Stimulated activated naive CD4-positive, alpha-beta T cell treated with Interleukin-2 at 50 U/mL for 16 hours (primary cell): ENCODE measurements around the gene SLC7A8.
"Not testable (repeated sequence)": the region's sequence is repeated elsewhere in the genome, so short reads cannot be mapped to it uniquely, and the experiment has no call there.

Source experiments
- DNase-seq: peaks from one replicate; lab custom pipeline; 2025; lab: John Stamatoyannopoulos, UW

SLC7A8 gene

DNA sequence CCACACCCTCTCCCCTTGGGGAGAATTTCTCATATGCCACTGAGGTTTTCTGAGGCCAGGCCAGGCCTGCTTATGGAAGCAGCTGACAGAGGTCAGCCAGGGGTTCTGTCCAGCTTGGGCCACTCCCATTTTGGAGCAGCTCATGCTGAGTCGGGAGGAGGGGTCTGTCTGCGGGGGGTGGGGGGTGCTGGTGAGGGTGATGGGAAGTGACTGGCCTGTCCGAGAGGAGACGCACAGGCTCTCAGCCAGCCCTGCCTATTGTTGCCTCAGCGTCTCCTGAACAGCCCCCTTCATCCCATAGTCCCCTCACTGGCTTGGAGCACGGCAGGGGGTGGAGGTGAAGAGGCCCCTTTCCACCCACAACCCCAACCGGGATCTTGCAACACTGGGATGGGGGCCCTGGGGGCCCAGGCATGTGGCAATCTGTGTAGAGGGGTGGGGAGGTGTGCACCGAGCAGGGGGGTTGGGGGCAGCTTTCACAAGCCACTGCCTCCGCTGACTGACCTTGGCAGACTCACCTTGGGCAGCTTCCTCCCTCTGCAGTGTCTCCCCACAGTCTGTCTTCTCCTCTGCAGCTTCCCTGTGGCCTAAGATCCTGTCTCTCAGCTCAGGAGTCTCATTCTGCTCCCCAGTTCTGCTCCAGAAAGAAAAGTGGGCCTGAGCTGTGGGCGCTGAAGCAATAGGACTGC is 69.9 kb downstream of the SLC7A8 start:
- DNase-seq = no peak

DNA sequence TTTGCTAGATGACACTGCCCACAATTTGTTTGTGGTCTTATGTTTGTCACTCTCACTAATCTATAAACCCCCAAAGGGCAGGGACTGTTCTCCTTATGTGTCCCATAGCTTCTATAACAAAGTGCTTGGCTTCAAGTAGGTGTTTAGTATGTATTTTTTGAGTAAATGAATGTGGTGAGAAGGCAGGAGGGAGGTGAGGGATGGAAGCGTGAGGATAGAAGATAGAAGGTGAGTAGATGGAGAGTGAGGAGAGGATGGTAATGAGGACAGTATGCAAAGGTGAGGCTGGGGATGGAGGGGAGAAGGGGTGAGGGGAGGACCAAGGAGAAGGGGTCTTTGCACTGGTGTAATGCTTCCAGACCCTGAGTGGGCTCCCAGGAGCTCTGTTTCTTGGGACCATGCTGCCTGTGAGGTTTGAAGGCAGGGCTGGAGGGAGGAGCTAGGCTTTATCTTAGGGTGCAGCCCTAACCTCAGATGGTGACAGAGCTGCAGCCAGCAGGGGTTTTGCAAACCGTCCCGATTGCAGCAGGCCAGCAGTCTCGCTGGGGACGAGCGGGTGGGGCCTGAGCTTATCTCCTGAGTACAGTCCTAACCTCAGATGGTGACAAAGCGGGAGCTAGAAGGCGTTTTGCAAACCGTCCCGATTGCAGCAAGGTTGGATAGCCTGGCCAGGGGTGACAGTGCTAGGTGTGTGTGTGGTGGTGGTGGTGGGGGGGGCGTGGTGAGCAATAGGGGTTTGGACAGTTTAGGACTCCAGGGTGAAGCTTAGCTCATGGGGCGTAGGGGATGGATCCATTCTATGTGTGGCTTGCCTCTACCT is 70.9 kb downstream of the SLC7A8 start:
- no peak for DNase-seq

DNA sequence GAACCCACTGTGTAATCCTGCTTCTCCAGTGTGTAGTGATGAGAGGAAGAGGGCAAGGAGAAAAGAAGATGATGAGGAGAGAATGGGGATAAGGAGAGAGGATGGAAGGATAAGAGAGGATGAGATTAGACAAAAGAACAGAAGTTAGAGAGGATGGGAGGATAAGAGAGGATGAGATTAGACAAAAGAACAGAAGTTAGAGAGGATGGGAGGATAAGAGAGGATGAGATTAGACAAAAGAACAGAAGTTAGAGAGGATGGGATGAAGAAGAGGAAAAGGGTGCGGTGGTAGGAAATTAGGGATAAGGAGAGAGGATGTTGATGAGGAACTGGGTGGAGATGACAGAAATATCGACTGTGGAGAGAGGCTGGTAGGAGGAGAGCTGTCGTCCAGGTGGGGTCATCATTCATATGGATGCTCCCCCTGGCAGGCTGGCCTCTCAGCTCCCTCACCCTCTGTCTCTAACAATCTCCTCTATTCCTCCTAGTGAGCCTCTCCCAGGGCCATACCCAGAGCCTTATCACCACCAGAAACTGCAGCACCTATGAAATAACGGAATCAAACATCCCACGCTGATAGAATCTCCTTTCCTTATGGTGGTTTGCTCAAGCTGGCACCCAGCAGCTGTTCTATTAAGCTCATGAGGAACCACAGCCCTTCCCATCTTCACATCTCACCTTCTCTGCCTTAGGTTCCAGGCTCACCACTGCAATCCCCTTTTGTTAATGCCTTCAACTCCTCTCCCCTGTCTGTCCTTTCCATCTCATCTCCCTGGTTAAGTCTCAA is 72.7 kb downstream of the SLC7A8 start:
- DNase-seq = no peak

DNA sequence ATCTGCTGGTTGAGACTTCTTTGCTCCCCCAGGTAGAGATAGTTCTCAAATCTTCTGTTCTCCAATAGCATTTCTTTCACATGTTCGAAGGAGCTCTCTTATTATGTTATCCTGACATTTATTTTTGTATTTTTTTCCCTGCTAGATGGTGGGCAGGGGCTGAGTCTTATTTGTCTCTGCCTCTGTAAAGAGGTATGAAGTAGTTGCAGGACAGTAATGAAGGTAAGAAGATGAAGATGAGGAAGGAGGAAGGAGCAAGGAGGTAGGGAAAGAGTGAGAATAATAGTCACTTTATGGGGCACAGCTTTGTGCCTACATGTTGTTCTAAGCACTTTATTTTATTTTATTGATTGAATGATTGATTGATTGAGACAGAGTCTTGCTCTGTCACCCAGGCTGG is 73.7 kb downstream of the SLC7A8 start:
- no peak for DNase-seq

DNA sequence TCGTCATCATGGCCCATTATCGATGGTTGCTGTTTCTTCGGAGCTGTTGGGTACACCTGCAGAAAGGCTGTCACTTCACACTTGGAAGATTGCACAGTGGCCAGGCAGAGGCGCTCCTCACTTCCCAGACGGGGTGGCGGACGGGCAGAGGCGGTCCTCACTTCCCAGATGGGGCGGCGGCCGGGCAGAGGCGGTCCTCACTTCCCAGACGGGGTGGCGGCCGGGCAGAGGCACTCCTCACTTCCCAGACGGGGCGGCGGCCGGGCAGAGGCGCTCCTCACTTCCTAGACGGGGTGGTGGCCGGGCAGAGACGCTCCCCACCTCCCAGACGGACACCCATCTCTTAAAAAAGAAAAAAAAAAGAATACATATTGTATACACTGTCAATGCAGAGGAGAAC is 75.3 kb downstream of the SLC7A8 start:
- DNase-seq = not testable (repeated sequence)

DNA sequence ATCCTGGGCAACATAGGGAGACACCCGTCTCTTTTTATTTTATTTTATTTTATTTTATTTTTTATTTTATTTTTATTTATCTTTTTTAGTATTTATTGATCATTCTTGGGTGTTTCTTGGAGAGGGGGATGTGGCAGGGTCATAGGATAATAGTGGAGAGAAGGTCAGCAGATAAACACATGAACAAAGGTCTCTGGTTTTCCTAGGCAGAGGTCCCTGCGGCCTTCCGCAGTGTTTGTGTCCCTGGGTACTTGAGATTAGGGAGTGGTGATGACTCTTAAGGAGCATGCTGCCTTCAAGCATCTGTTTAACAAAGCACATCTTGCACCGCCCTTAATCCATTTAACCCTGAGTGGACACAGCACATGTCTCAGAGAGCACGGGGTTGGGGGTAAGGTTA is 75.8 kb downstream of the SLC7A8 start:
- not testable (repeated sequence) for DNase-seq

DNA sequence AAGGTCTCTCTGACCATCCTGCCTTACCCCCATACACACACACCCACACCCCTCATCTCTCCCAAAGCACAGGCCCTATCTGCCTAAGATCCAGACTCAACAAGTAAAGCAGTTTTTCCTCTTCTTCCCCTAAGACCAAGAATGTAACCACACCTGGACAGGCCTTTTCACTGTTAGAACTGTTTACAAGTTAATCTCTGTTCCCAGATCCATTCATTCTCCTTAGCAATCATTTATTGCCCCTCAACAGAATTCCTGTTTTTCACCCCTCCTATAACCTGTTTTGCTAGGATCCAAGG is 76.8 kb downstream of the SLC7A8 start:
- DNase-seq = no peak

DNA sequence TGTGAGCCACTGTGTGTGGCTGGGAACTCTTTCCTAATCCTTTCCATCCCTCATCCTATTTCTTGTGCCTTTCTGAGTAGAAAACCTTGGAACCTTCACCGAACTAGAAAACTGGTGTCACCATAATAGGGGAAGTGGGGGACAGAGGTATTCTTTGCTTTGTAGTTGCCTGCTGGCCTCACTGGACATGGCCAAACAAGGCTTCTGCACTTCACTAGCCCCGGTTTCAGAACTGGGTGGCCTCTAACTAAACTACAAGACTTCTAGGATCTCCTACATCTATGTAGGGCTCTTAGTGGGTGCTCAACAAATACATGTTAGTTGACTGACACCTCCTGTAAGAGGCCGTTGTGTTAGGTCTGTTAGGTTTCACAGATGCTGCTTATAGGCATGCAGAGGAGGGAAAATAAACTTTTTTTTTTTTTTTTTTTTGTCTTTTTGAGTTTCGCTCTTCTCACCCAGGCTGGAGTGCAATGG is 78.1 kb downstream of the SLC7A8 start:
- no peak for DNase-seq

DNA sequence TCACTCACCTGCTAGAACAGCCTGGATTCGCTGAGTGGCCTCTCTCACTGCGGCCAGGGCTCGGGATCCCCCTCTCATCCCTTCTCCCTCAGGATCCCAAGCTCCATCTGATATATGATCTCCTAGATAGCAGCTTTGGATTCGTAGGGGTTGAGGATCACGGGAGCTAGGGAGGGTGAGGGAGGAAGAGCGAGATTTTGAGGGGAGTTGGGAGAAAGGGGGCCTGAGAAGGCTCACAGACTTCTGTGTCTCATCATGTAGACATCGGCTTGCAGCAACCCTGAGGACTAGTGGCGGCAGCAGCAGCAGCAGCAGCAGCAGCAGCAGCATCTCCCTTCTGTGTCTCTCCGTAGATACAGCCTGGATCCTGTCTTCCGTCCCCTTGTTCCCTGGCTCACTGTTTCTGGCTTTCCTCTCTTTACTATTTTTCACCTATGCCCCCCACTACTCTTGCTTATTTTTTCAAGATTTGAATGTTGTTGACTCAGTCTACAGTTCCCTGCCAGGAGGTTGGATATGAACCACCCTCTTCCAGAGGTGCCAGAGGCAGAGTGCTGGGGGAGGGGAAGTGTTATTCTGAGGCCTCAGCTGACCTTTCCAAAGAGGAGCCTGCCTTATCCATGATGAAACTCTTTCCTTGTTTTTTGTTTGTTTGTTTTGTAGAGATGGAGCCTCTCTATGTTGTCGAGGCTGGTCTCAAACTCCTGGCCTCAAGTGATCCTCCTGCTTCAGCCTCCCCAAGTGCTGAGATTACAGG is 78.7 kb downstream of the SLC7A8 start, which contains the start of gene CIROP:
TSS of gene CIROP (minus strand) at position 399 of the 757 bp plus-strand sequence. CDS start at position 330, 69 bp downstream.
- no peak for DNase-seq

DNA sequence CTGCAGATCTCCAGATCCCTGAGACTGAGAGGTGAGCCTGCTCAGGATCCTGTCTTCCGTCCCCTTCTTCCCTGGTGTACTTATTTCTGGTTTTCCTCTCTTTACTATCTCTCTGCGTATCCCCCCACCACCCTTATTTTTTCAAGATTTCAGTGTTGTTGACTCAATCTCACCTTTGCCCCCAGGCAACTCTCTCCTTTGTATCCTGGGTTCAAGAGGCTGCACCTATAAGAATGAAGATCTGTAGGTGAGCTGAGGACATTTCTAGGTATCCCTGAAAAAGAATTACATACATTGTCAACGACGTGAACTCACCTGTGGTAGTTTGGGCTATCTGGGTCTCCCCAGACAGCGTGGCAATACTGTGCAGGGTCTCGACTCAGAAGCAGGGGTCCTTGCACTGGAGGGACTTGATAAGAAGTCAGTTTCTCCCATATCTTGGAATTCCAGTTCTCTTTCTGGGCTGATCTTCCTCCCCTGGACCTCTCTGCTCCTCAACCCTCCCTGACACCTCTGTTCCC is 79.3 kb downstream of the SLC7A8 start:
- DNase-seq = no peak

DNA sequence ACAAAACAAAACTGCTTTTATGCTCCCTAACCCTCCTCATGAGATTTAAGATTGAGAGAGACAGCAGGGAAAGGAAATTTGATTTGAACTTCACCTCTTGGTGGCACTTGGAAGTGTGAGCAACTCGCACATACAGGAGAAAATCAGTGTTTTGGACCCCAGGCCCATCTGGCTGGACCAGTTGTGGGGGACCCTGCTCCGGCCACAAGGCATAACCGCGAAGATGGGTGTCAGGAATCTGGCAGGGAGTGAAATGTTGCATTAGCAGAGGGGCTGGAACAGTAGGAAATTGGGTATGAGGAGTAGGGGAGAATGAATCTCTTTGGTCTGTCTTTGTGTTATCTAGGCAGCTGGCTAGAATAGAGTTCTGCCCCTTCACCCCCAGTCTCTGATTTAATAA is 79.9 kb downstream of the SLC7A8 start:
- no peak for DNase-seq

DNA sequence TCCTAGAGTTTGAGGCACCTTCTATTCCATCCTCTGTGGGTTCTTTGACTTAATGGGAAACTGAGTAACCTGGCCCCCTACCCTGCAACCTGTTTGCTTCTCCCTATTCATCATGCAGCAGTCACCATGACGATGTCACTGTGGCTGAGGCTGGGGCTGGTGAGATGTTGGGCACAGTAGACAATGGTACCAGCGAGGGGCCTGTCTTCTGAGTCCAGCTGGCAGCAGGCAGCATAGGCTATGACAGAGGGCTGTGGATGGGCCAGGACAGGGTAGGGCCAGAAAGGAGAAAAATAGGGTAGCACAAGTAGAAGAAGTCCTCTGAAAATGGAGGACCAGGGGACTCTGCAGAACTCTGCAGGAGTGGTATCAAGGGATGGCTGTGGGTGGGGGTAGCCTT is 80.7 kb downstream of the SLC7A8 start:
- DNase-seq = no peak

DNA sequence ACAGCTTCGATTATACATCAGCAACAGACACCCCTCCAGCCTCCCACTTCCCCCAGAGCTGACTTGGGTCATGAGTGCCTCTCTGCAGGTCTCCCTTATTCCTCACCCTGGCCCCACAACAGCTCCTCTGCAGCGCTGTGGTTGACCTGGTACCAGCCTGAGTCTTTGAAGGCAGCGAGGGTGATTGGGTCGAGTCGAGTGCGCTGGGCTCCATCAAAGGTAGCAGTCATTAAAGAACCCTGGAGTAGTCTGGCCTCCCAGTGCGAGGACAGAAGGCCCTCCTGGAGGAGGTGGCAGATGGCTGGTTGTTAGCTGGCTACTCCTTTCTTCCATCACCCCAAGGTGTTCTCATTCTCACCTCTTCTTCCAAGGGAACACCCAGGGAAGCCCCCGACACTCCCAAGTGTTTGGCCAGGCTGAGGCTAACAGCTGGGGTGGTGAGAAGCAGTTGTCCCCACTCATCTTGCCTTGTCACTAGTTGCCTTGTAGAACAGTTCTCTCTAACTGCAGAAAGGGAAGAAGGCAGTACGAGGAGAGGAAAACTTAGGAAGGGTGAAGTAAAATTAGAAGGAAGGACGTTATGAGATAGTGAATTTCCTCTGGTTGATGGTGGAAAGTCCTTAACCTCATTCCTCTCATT is 81.4 kb downstream of the SLC7A8 start:
- no peak for DNase-seq

DNA sequence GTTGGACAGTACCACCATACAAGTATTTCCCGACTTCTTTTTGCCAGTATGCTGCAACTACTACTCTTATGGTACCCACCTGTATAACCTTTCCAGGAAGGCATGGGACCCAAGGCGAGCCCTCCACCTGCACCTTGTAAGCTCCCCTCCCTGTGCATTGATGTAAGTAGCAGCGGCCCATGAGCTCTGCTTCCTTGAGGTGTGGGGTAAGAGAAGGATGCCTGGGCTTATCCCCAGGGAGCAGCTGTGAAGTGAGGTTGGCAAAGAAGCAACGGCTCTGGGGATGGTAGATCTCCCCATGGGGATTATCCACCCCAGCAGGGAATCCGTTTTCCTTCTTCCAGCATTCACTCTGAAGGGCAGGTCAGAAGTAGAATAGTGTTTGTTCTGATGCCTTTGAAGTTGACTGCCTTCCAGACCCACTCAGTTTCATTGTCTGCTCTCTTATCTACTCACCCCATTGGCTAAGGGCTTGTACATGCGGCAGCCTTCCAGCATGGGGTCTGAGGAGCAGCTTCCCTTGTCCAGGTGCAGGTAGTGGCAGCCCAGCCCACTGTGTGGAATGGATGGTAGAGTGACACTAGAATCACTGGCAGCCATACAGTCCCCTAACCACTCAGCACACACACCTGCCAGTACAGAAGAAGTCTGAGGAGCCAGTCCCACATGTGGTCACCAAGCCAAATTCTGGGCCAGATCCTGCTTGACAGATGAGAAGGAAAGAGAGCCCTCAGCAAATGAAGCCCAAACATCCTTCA is 82.1 kb downstream of the SLC7A8 start:
- DNase-seq = no peak

DNA sequence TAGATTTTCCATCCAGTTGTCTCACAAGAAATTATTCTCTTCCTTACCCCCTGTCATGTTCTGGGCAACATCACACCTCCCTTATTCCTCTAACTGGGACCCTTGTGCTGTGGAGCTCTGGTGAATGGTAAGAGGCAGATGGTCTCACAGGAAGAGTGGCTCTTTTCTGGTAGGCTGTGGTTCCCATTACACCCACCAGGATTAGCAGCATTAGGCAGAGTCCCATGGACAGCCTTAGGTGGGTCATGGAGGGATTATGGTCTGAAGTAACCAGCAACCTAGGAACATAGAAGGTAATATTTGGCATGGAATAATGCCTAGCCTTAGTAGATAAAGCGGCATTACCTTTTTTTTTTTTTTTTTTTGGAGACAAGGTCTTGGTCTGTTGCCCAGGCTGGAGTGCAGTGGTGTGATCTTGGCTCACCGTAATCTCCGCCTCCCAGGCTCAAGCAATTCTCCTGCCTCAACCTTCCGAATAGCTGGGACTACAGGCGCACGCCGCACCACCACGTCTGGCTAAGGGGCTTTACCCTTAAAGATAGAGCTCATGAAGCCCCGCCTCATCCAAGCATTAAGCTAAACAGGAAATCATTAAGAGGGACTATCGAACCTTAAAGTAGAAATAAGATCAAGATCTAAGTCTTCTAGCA is 84.1 kb downstream of the SLC7A8 start:
- DNase-seq = no peak

DNA sequence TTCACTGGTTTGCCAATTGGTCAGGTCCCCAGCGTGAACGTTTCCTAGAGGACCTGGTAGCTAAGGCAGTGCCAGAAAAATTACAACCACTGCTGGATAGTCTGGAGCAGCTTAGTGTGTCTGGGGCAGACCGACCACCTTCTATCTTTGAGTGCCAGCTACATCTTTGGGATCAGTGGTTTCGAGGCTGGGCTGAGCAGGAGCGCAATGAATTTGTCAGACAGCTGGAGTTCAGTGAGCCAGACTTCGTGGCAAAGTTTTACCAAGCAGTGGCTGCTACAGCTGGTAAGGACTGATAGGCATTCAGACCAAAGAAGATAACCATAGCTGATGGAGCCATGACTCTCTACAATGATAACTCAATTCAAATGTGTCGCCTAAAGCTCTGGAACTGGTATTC is 85.7 kb downstream of the SLC7A8 start:
- DNase-seq = no peak

DNA sequence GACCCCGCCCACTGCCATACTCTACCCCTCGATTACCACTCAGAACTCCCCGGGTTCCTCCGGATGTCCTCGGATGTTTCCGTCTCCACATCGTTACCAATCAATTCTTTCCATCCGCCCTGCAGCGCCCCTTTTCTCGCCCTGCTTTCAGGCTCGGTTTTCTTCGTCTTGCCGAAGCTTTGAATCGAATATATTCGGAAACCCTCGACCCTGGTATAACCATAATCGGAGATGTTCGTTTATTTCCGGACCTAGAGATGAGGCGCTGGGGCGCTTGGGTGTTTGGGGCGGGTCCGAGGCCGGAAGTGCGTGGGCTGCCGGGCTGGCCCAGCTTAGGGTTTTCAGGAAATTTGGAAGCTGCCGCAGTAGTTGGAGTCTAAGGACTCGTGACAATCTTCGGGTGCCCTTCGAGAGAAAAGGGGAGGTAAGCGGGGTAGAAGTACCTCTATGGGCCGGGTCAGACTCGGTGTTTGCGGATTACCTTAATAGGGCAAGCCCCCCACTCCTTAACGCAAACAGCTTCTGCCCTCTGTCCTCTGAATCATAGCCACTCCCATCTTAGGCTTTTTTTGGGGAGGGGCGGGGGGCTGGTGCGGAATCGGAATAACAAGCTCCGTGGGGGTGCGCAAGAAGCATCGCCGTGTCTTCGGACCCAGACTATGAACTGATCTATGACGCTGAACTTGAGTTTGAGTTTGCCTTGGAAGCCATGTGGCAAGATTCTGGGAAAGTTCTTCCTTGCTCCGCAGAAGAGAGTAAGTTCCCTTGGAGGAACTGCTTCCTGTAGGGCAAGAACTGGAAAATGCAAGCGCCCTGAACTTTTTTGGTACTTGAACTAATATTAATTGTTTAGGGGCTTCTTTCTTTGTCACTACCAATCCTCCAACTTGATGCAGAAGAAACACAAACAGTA is 88.0 kb downstream of the SLC7A8 start, which contains the start of gene C14orf119:
TSS of gene C14orf119 (plus strand) at position 310 of the 913 bp plus-strand sequence. CDS start 2,154 bp downstream, outside the sequence.
- DNase-seq = no peak

DNA sequence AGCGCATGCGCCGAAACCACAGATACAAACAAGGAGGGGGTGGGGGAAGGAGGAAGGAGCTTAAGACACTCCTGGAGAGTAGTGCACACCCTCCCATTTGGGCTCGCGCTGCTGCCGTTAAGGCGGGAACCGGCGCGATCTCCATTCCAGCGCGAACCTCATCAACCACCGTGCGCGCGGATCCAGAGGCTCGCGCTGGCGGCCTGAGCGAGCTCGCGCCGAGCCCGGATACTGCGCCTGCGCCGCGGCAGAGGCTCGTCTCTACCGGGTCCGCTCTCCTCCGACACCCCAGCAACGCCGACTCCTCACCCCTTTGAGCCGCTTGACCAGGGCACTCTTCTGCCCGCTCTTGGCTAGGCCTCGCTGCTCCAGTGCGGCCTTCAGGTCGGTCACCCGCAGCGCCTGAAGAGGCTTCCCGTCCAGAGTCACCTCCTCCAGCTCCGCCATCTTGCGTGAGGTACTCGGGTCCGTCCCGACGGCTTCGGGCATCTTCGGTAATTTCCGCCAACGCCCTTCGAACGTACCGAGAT is 88.7 kb downstream of the SLC7A8 start, which contains the start of gene ACIN1:
TSS of gene ACIN1 (minus strand) at position 471 of the 530 bp plus-strand sequence. CDS start at position 447, 24 bp downstream.
- no peak for DNase-seq
